ENCODE data around the gene WDFY4. TPM values are rescaled to one million over a fixed set of nuclear protein-coding genes. Genes with fewer than 3 reads are reported as not detected.

Gene WDFY4
- polyA plus RNA-seq, 1 donor from 2014 or later, result not detected

GRCh38 chr10:48814933-48815332, 130.3 kb downstream of the WDFY4 start:
- Histone ChIP-seq H3K27me3 (ENCODE audit: insufficient read depth, low read depth, low read length) (no peaks in the 10 kb centered on the region), H3K27ac (ENCODE audit: low read length) (no peak overlapping the region), H3K4me3 (ENCODE audit: low read length) (no peak overlapping the region), H3K9me3 (ENCODE audit: low read length) (no peaks in the 10 kb centered on the region), H3F3A (ENCODE audit: insufficient read depth, low read length, poor library complexity, severe bottlenecking) (no peaks in the 10 kb centered on the region), H2AFZ (ENCODE audit: low read depth, low read length) (no peak overlapping the region), H4K20me1 (ENCODE audit: insufficient read depth) (no peaks in the 10 kb centered on the region), H3K79me2 (replicated peaks; ENCODE audit: insufficient read depth, low read length) (no peaks in the 10 kb centered on the region), H3K9ac (ENCODE audit: low read length) (no peak overlapping the region), H3K4me2 (ENCODE audit: low read length) (no peak overlapping the region), H3K36me3 (ENCODE audit: insufficient read depth, low read length) (no peaks in the 10 kb centered on the region), H3K9me2 (ENCODE audit: insufficient read depth, low read length) (no peaks in the 10 kb centered on the region)
- TF ChIP-seq CTCF (IDR thresholded peaks at IDR 0.05; ENCODE audit: poor library complexity, severe bottlenecking) (no peak), POLR2AphosphoS5 (IDR thresholded peaks at IDR 0.05) (no peak), EZH2 (IDR thresholded peaks at IDR 0.05; ENCODE audit: borderline replicate concordance, insufficient read depth, low read length, poor library complexity, severe bottlenecking) (no peak), TAF1 (IDR thresholded peaks at IDR 0.05; ENCODE audit: low read depth) (no peak), RAD21 (conservative IDR thresholded peaks at IDR 0.05) (no peak)

- H3K9ac ChIP-seq (ENCODE audit: low read length), result no peak overlapping the region
- no peaks in the 10 kb centered on the region for H3F3A ChIP-seq (ENCODE audit: insufficient read depth, low read length, poor library complexity, severe bottlenecking)
- no peaks in the 10 kb centered on the region for H3K36me3 ChIP-seq (ENCODE audit: insufficient read depth, low read length)
- H2AFZ ChIP-seq (ENCODE audit: low read depth, low read length), result no peak overlapping the region
- no peaks in the 10 kb centered on the region for H3K79me2 ChIP-seq (replicated peaks; ENCODE audit: insufficient read depth, low read length)
- no peak overlapping the region for H3K4me2 ChIP-seq (ENCODE audit: low read length)
- H3K9me2 ChIP-seq (ENCODE audit: insufficient read depth, low read length), result no peaks in the 10 kb centered on the region
- TF ChIP-seq POLR2AphosphoS5 (IDR thresholded peaks at IDR 0.05) (no peak), EZH2 (IDR thresholded peaks at IDR 0.05; ENCODE audit: borderline replicate concordance, insufficient read depth, low read length, poor library complexity, severe bottlenecking) (no peak), SMC3 (conservative IDR thresholded peaks at IDR 0.05; ENCODE audit: poor library complexity) (no peak), REST (IDR thresholded peaks at IDR 0.05; ENCODE audit: borderline replicate concordance) (no peak), EP300 (conservative IDR thresholded peaks at IDR 0.05; ENCODE audit: poor library complexity, severe bottlenecking) (no peak), TAF1 (IDR thresholded peaks at IDR 0.05; ENCODE audit: low read depth) (no peak), RAD21 (conservative IDR thresholded peaks at IDR 0.05) (no peak), MXI1 (conservative IDR thresholded peaks at IDR 0.05; ENCODE audit: poor library complexity, severe bottlenecking) (no peak), CTCF (IDR thresholded peaks at IDR 0.05; ENCODE audit: poor library complexity, severe bottlenecking) (no peak)
- no peaks in the 10 kb centered on the region for H3K27me3 ChIP-seq (ENCODE audit: insufficient read depth, low read depth, low read length)
- H3K9me3 ChIP-seq (ENCODE audit: low read length), result no peaks in the 10 kb centered on the region
- H4K20me1 ChIP-seq (ENCODE audit: insufficient read depth), result no peaks in the 10 kb centered on the region
- no peak overlapping the region for H3K4me3 ChIP-seq (ENCODE audit: low read length)
- no peak overlapping the region for H3K27ac ChIP-seq (ENCODE audit: low read length)
Observed at GRCh38 chr10:48817141-48817540, 132.5 kb downstream of the WDFY4 start.
